CD14-positive monocyte (primary cell): ENCODE results near the gene CHD3. TPM values are rescaled to one million over a fixed set of nuclear protein-coding genes. Genes with fewer than 3 reads are reported as not detected.

Experiments used
- DNase-seq, 3 donors: peaks; one replicate each; pipeline ENCODE4 v3.0.0-alpha.2; 2011 to 2022
- H2AFZ ChIP-seq: 2 replicates; pipeline ENCODE4 v1.6.0; 2012; ENCODE audit warnings: mild to moderate bottlenecking, low read depth, low read length, inconsistent platforms; ENCODE audit not compliant: insufficient read depth, poor library complexity, severe bottlenecking
- H3K27ac ChIP-seq, 2 donors: 1 replicate in 1 of 2; 2 replicates in 1 of 2; pipeline ENCODE4 v1.5.1; 2012 to 2013; ENCODE audit warnings: low read length in 2 of 2, control low read depth in 1 of 2, inconsistent platforms in 1 of 2, low read depth in 1 of 2, mild to moderate bottlenecking in 1 of 2
- H3K27me3 ChIP-seq, 2 donors: one replicate each; pipeline versions ENCODE4 v1.6.0 to v1.6.1; 2011 to 2013; ENCODE audit warnings: low read length in 2 of 2; ENCODE audit not compliant: control insufficient read depth in 2 of 2, insufficient read depth in 2 of 2
- H3K36me3 ChIP-seq, 2 donors: replicated peaks in 1 of 2; 1 replicate in 1 of 2; 2 replicates in 1 of 2; pipeline versions ENCODE4 v1.5.1 to v1.6.1; 2012 to 2013; ENCODE audit warnings: low read length in 2 of 2, control low read depth in 1 of 2, inconsistent platforms in 1 of 2, mild to moderate bottlenecking in 1 of 2; ENCODE audit not compliant: insufficient read depth in 2 of 2, control insufficient read depth in 1 of 2
- H3K4me1 ChIP-seq, 2 donors: 1 replicate in 1 of 2; 2 replicates in 1 of 2; pipeline versions ENCODE4 v1.5.1 to v1.6.1; 2012 to 2013; ENCODE audit warnings: low read length in 2 of 2, control low read depth in 1 of 2, inconsistent platforms in 1 of 2, mild to moderate bottlenecking in 1 of 2, moderate library complexity in 1 of 2; ENCODE audit not compliant: insufficient read depth in 2 of 2, control insufficient read depth in 1 of 2
- H3K4me2 ChIP-seq: replicated peaks from 2 replicates; pipeline ENCODE3; 2012; ENCODE audit warnings: low read length, moderate library complexity, mild to moderate bottlenecking; ENCODE audit not compliant: poor library complexity, severe bottlenecking; ENCODE audit errors: extremely low read depth
- H3K4me3 ChIP-seq, 3 experiments: fragments of 200-600 bp in 1 of 3; sonication (generic) in 1 of 3; replicated peaks in 1 of 3; 1 replicate in 2 of 3; 2 replicates in 1 of 3; pipeline ENCODE4 v1.5.1; 2011 to 2013; ENCODE audit warnings: low read length in 3 of 3, mild to moderate bottlenecking in 3 of 3, control low read depth in 2 of 3, low read depth in 2 of 3, inconsistent platforms in 1 of 3, moderate library complexity in 1 of 3
- H3K79me2 ChIP-seq: 2 replicates; pipeline ENCODE4 v1.6.0; 2012; ENCODE audit warnings: mild to moderate bottlenecking, control low read depth, inconsistent platforms, low read length, moderate library complexity; ENCODE audit not compliant: insufficient read depth
- H3K9ac ChIP-seq: 2 replicates; pipeline ENCODE4 v1.6.0; 2017; ENCODE audit warnings: low read length, mild to moderate bottlenecking; ENCODE audit not compliant: insufficient read depth, poor library complexity, severe bottlenecking
- H3K9me3 ChIP-seq, 2 donors: replicated peaks in 1 of 2; 1 replicate in 1 of 2; 2 replicates in 1 of 2; pipeline versions ENCODE4 v1.5.1 to v1.6.1; 2012 to 2013; ENCODE audit warnings: low read length in 2 of 2, control low read depth in 1 of 2; ENCODE audit not compliant: control insufficient read depth in 1 of 2, insufficient read depth in 1 of 2
- H4K20me1 ChIP-seq: 2 replicates; pipeline ENCODE4 v1.6.0; 2012; ENCODE audit warnings: mild to moderate bottlenecking, low read length, control low read depth, moderate library complexity; ENCODE audit not compliant: insufficient read depth
- H3K27ac Mint-ChIP-seq, 7 donors: one replicate each; pipeline ENCODE4 v1.8.0; 2020; ENCODE audit warnings: mild to moderate bottlenecking in 7 of 7, mixed read lengths in 7 of 7, moderate library complexity in 6 of 7, inconsistent platforms in 2 of 7
- H3K27me3 Mint-ChIP-seq, 3 donors: one replicate each; pipeline ENCODE4 v1.8.0; 2021 to 2022; ENCODE audit warnings: low read depth in 3 of 3, mild to moderate bottlenecking in 3 of 3, mixed read lengths in 3 of 3, moderate library complexity in 3 of 3, inconsistent platforms in 1 of 3
- H3K36me3 Mint-ChIP-seq, 2 donors: one replicate each; pipeline ENCODE4 v1.8.0; 2020; ENCODE audit warnings: mixed read lengths in 2 of 2, inconsistent platforms in 1 of 2, mild to moderate bottlenecking in 1 of 2
- H3K4me1 Mint-ChIP-seq: one replicate; pipeline ENCODE4 v1.8.0; 2020; ENCODE audit warnings: mild to moderate bottlenecking, mixed read lengths
- H3K4me3 Mint-ChIP-seq, 2 donors: one replicate each; pipeline ENCODE4 v1.8.0; 2020; ENCODE audit warnings: mild to moderate bottlenecking in 2 of 2, mixed read lengths in 2 of 2, moderate library complexity in 1 of 2
- H3K9me3 Mint-ChIP-seq, 7 donors: one replicate each; pipeline ENCODE4 v1.8.0; 2020 to 2022; ENCODE audit warnings: mixed read lengths in 7 of 7, mild to moderate bottlenecking in 6 of 7, moderate library complexity in 6 of 7, inconsistent platforms in 2 of 7
- CTCF ChIP-seq: fragments of 200-600 bp; IDR thresholded peaks from one replicate; pipeline ENCODE4 v1.8.0; 2022; ENCODE audit warnings: antibody characterized with exemption, mild to moderate bottlenecking
- WGBS: methylation state at CpG from one replicate; pipeline ENCODE4 v1.1.5; 2013; ENCODE audit warnings: missing lambda C conversion rate; ENCODE audit not compliant: insufficient coverage; 5-methylcytosine and 5-hydroxymethylcytosine counted together
- intact Hi-C, 2 donors: fragments of 100-400 bp; cut with micrococcal nuclease; formaldehyde crosslinking; loops; one replicate each; pipeline versions ENCODE4 v1.15.0 to v1.15.1; 2023
- polyA plus RNA-seq, 3 donors: library from polyadenylated mRNA; depleted of rRNA in 1 of 3; unstranded in 2 of 3; stranded (reverse) in 1 of 3; fragments of 300-500 nt in 2 of 3; fragments of >200 nt in 1 of 3; fragmentation: Illumina TruSeq in 2 of 3; gene quantifications; 1 replicate in 2 of 3; 2 replicates in 1 of 3; pipeline ENCODE4 v1.2.3, GENCODE V29; 2012 to 2021

Gene CHD3
- polyA plus RNA-seq, 3 donors = 0.55 to 67.9 (median 0.91) TPM

DNA sequence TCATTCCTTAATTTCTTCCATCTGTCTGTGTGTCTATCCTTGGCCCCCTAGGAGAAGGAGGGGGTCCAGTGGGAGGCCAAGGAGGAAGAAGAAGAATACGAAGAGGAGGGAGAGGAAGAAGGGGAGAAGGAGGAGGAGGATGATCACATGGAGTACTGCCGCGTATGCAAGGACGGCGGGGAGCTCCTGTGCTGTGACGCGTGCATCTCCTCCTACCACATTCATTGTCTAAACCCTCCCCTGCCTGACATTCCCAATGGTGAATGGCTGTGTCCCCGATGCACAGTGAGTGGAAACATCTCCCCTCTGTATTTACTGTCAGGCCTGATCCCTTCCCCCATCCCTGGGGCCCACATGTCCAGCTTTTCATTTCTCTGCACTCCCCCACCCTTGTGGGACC lies 6.3 kb downstream of the CHD3 start:
- Histone ChIP-seq H3K27me3 (no peaks in the 10 kb centered on the region), H3K27ac (no peak overlapping the region), H3K9me3 (no peaks in the 10 kb centered on the region), H3K36me3 (peaks cover 61 to 92% of the 10 kb centered on the region in 2 donors), H3K4me3 (no peak overlapping the region), H3K79me2 (peaks cover 34% of the 10 kb centered on the region), H2AFZ (no peak overlapping the region), H3K4me2 (no peak overlapping the region), H3K9ac (no peak overlapping the region), H3K4me1 (peaks cover 15 to 18% of the 10 kb centered on the region in 2 donors), H4K20me1 (no peaks in the 10 kb centered on the region)
- Mint-ChIP-seq H3K9me3 (no peaks in the 10 kb centered on the region), H3K27ac (peak overlapping the region in 3 of 7 donors; percentile 28 to 72 (median 37)), H3K4me1 (peaks cover 15% of the 10 kb centered on the region), H3K27me3 (peaks cover 0 to 2% (median 1%) of the 10 kb centered on the region in 3 donors), H3K36me3 (peaks cover 83 to 89% of the 10 kb centered on the region in 2 donors), H3K4me3 (peak overlapping the region in 1 of 2 donors; percentile 21)
- TF ChIP-seq CTCF = no peak
- 100% methylated on average over 1 of the region's 8 CpGs for WGBS
- no peak for DNase-seq
- intact Hi-C loops = loop anchor here (5.0 kb wide), 4 partner anchors 33 to 158 kb away; no protein-coding TSS in a partner anchor

GRCh38 chr17:7897090-7897489 lies 8.5 kb downstream of the CHD3 start:
- peaks cover 0 to 3% (median 2%) of the 10 kb centered on the region in 3 donors for H3K27me3 Mint-ChIP-seq
- no peak overlapping the region for H3K4me3 Mint-ChIP-seq
- no peak overlapping the region for H2AFZ ChIP-seq
- no peak for DNase-seq
- H3K4me1 ChIP-seq = peaks cover 2 to 5% of the 10 kb centered on the region in 2 donors
- H3K9ac ChIP-seq = no peak overlapping the region
- peaks cover 14% of the 10 kb centered on the region for H3K79me2 ChIP-seq
- peaks cover 86 to 91% of the 10 kb centered on the region in 2 donors for H3K36me3 Mint-ChIP-seq
- no peaks in the 10 kb centered on the region for H3K9me3 Mint-ChIP-seq
- H4K20me1 ChIP-seq = no peaks in the 10 kb centered on the region
- H3K27ac ChIP-seq = peak overlapping the region in 1 of 2 donors; percentile 18
- no peaks in the 10 kb centered on the region for H3K9me3 ChIP-seq
- no peak overlapping the region for H3K4me2 ChIP-seq
- peak overlapping the region in 3 of 7 donors; percentile 16 to 59 (median 22) for H3K27ac Mint-ChIP-seq
- no peaks in the 10 kb centered on the region for H3K27me3 ChIP-seq
- no peak overlapping the region for H3K4me3 ChIP-seq
- H3K36me3 ChIP-seq = peaks cover 68 to 93% of the 10 kb centered on the region in 2 donors
- H3K4me1 Mint-ChIP-seq = peaks cover 9% of the 10 kb centered on the region
- no peak for TF ChIP-seq CTCF
- WGBS = 97% methylated on average over 13 of the region's 13 CpGs
- intact Hi-C loops = loop anchor here (2.0 to 5.0 kb wide), 5 partner anchors 34 to 160 kb away; no protein-coding TSS in a partner anchor
